SK-N-SH (cell line): ENCODE results near the gene SLC35B3. TPM values are rescaled to one million over a fixed set of nuclear protein-coding genes. Genes with fewer than 3 reads are reported as not detected.

Experiments used
- CTCF ChIA-PET: fragments of 300-600, 350-600 bp; formaldehyde crosslinking; extraction: SDS; loops from one replicate; lab custom pipeline; 2021; lab: Yijun Ruan, JAX
- POLR2A ChIA-PET: fragments of 350-600 bp; sonication (Branson Sonifier 250); formaldehyde crosslinking; extraction: SDS; loops from one replicate; lab custom pipeline; 2020; ENCODE audit warnings: antibody characterized with exemption, inconsistent platforms; lab: Yijun Ruan, JAX
- DNase-seq: peaks from one replicate; pipeline ENCODE4 v3.0.0; 2012
- H2AFZ ChIP-seq: fragments of 200-600 bp; sonication (generic); 2 replicates; pipeline ENCODE4 v1.8.1; 2016; ENCODE audit warnings: antibody characterized with exemption, mild to moderate bottlenecking, low read depth
- H3F3A ChIP-seq: fragments of 200-600 bp; sonication (generic); replicated peaks from 2 replicates; pipeline ENCODE3; 2016; ENCODE audit warnings: antibody characterized with exemption, mild to moderate bottlenecking; ENCODE audit not compliant: insufficient read depth
- H3K27ac ChIP-seq, 2 experiments: fragments of 200-500 bp in 1 of 2; fragments of 200-600 bp in 1 of 2; sonication (Bioruptor generic) in 1 of 2; sonication (generic), shearing (Covaris generic) in 1 of 2; 2 replicates each; pipeline versions ENCODE4 v1.5.1 to v1.6.1; 2014 to 2016; ENCODE audit warnings: low read depth in 2 of 2, inconsistent platforms in 1 of 2, low read length in 1 of 2, mild to moderate bottlenecking in 1 of 2, mixed read lengths in 1 of 2
- H3K27me3 ChIP-seq: fragments of 200-600 bp; sonication (generic), shearing (Covaris generic); 2 replicates; pipeline ENCODE4 v1.6.1; 2016; ENCODE audit warnings: mixed run types; ENCODE audit not compliant: insufficient read depth
- H3K36me3 ChIP-seq, 2 experiments: fragments of 200-500 bp in 1 of 2; fragments of 200-600 bp in 1 of 2; sonication (Bioruptor generic) in 1 of 2; sonication (generic) in 1 of 2; replicated peaks in 1 of 2; 2 replicates each; pipeline versions ENCODE3 to v1.5.1; 2014 to 2016; ENCODE audit warnings: low read length in 1 of 2, mild to moderate bottlenecking in 1 of 2; ENCODE audit not compliant: insufficient read depth in 2 of 2, control insufficient read depth in 1 of 2
- H3K4me1 ChIP-seq, 2 experiments: fragments of 200-500 bp in 1 of 2; fragments of 200-600 bp in 1 of 2; sonication (Bioruptor generic) in 1 of 2; sonication (generic), shearing (Covaris generic) in 1 of 2; 2 replicates each; pipeline versions ENCODE4 v1.5.1 to v1.6.1; 2014 to 2016; ENCODE audit warnings: low read depth in 1 of 2, low read length in 1 of 2, mixed run types in 1 of 2; ENCODE audit not compliant: insufficient read depth in 2 of 2, control insufficient read depth in 1 of 2
- H3K4me2 ChIP-seq: fragments of 200-600 bp; sonication (generic), shearing (Covaris generic); 2 replicates; pipeline ENCODE4 v1.6.1; 2017; ENCODE audit warnings: mixed run types
- H3K4me3 ChIP-seq, 2 experiments: fragments of 200-500 bp in 1 of 2; fragments of 200-600 bp in 1 of 2; sonication (Bioruptor generic) in 1 of 2; sonication (generic), shearing (Covaris generic) in 1 of 2; 2 replicates each; pipeline versions ENCODE4 v1.5.1 to v1.8.1; 2014 to 2016; ENCODE audit warnings: low read depth in 2 of 2, inconsistent platforms in 1 of 2, low read length in 1 of 2, mild to moderate bottlenecking in 1 of 2, mixed read lengths in 1 of 2, moderate library complexity in 1 of 2
- H3K79me2 ChIP-seq: fragments of 200-600 bp; sonication (generic); 2 replicates; pipeline ENCODE4 v1.8.1; 2017; ENCODE audit warnings: mild to moderate bottlenecking; ENCODE audit not compliant: insufficient read depth
- H3K9ac ChIP-seq: fragments of 200-600 bp; sonication (generic); 2 replicates; pipeline ENCODE4 v1.6.1; 2017; ENCODE audit warnings: mixed run types
- H3K9me2 ChIP-seq: fragments of 200-600 bp; sonication (generic); 2 replicates; pipeline ENCODE4 v1.6.1; 2017; ENCODE audit warnings: mixed run types
- H3K9me3 ChIP-seq: fragments of 200-600 bp; sonication (generic); 2 replicates; pipeline ENCODE4 v1.6.1; 2017; ENCODE audit warnings: mixed run types, mild to moderate bottlenecking, moderate library complexity
- H4K20me1 ChIP-seq: fragments of 200-600 bp; sonication (generic); 2 replicates; pipeline ENCODE4 v1.6.1; 2017; ENCODE audit warnings: mild to moderate bottlenecking, mixed run types; ENCODE audit not compliant: insufficient read depth
- EP300 ChIP-seq, 2 experiments: IDR thresholded peaks; 2 replicates each; pipeline versions ENCODE4 v1.4.0 to v1.6.1; 2012; ENCODE audit warnings: borderline replicate concordance in 1 of 2, low read depth in 1 of 2, low read length in 1 of 2
- FOXJ3 ChIP-seq: sonication (generic); formaldehyde crosslinking; IDR thresholded peaks from 2 replicates; pipeline ENCODE4 v1.5.1; 2020; ENCODE audit warnings: mild to moderate bottlenecking, missing genetic modification reagents
- RAD21 ChIP-seq: IDR thresholded peaks from 2 replicates; pipeline ENCODE4 v1.6.1; 2012; ENCODE audit warnings: mild to moderate bottlenecking, low read length
- RCOR1 ChIP-seq: fragments of 150-350 bp; IDR thresholded peaks from 2 replicates; pipeline ENCODE4 v1.6.1; 2017; ENCODE audit warnings: antibody characterized with exemption, low read length
- REST ChIP-seq: IDR thresholded peaks from 2 replicates; pipeline ENCODE4 v1.6.1; 2012; ENCODE audit warnings: mild to moderate bottlenecking, low read depth, low read length, moderate library complexity
- SMC3 ChIP-seq: IDR thresholded peaks from 2 replicates; pipeline ENCODE4 v1.6.1; 2012; ENCODE audit warnings: low read depth, low read length, improper control_type of control experiment
- TAF1 ChIP-seq: IDR thresholded peaks from 2 replicates; pipeline ENCODE4 v1.6.1; 2012; ENCODE audit warnings: low read depth, mild to moderate bottlenecking, low read length, moderate library complexity, borderline replicate concordance
- TCF12 ChIP-seq: IDR thresholded peaks from 2 replicates; pipeline ENCODE4 v1.4.0; 2012
- WGBS: methylation state at CpG from one replicate; pipeline ENCODE4 v1.1.6; 2017; ENCODE audit warnings: low lambda C conversion rate; 5-methylcytosine and 5-hydroxymethylcytosine counted together
- polyA plus RNA-seq, 3 experiments: library from polyadenylated mRNA; depleted of rRNA; stranded (reverse); fragments of >200 nt; gene quantifications; 2 replicates each; pipeline ENCODE4 v1.2.3, GENCODE V29; 2012
- TF ChIP-seq, protein P1 (sequence below): fragments of 150-350 bp; IDR thresholded peaks from 2 replicates; pipeline ENCODE4 v1.6.1; 2017; ENCODE audit warnings: antibody characterized with exemption, low read length, low read depth, borderline replicate concordance
- TF ChIP-seq, protein P2 (sequence below): IDR thresholded peaks from 2 replicates; pipeline ENCODE4; 2012

Gene SLC35B3
- polyA plus RNA-seq, 1 of the 3 experiments (the other 2 are of a cell fraction), result 11.0 TPM

- TF ChIP-seq, protein P1, sequence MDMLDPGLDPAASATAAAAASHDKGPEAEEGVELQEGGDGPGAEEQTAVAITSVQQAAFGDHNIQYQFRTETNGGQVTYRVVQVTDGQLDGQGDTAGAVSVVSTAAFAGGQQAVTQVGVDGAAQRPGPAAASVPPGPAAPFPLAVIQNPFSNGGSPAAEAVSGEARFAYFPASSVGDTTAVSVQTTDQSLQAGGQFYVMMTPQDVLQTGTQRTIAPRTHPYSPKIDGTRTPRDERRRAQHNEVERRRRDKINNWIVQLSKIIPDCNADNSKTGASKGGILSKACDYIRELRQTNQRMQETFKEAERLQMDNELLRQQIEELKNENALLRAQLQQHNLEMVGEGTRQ, result no peak
- TF ChIP-seq REST, result no peak
- TF ChIP-seq RAD21, result no peak
- no peak for TF ChIP-seq RCOR1
- TF ChIP-seq TAF1, result no peak
- no peak for TF ChIP-seq SMC3
- no peak for TF ChIP-seq FOXJ3
- no peak for TF ChIP-seq EP300 (IDR thresholded peaks at IDR 0.05; ENCODE audit: borderline replicate concordance in 1 of 2, low read depth in 1 of 2, low read length in 1 of 2)
- TF ChIP-seq TCF12, result no peak
Measured at GRCh38 chr6:8462694-8463093, 27.3 kb upstream of the SLC35B3 start (continued).

DNA sequence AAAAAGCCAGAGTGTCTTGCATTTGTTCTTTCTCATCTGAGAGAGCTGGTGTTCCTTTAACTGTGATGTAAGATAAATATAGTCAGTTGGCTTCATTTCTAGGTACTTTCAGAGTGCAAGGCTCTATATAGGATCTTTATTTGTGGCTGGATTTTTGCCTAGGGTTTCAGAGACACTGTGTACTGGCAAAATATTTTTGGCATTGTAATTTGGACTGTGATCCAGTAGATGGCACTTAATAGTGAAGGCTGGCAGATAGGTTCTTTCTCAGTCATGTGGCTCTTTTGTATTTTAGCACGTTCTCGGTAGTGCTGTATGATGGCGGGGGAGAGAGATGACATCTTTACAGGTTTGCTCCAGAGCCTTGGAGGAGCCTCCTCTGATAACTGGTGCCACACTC, 26.8 kb upstream of the SLC35B3 start:
- H3F3A ChIP-seq, result no peaks in the 10 kb centered on the region
- H3K9me2 ChIP-seq, result no peaks in the 10 kb centered on the region
- H3K36me3 ChIP-seq, result no peaks in the 10 kb centered on the region
- H3K4me1 ChIP-seq, result no peaks in the 10 kb centered on the region
- 55% methylated on average over 3 of the region's 3 CpGs for WGBS
- no peak overlapping the region for H3K4me2 ChIP-seq
- H3K79me2 ChIP-seq, result no peaks in the 10 kb centered on the region
- DNase-seq, result no peak
- no peaks in the 10 kb centered on the region for H3K27me3 ChIP-seq
- TF ChIP-seq, protein P2, sequence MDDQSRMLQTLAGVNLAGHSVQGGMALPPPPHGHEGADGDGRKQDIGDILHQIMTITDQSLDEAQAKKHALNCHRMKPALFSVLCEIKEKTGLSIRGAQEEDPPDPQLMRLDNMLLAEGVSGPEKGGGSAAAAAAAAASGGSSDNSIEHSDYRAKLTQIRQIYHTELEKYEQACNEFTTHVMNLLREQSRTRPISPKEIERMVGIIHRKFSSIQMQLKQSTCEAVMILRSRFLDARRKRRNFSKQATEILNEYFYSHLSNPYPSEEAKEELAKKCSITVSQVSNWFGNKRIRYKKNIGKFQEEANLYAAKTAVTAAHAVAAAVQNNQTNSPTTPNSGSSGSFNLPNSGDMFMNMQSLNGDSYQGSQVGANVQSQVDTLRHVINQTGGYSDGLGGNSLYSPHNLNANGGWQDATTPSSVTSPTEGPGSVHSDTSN, result no peak
- no peak for TF ChIP-seq SMC3
- TF ChIP-seq, protein P1, result no peak
- H3K9ac ChIP-seq, result no peak overlapping the region
- POLR2A ChIA-PET, result no interaction called here
- H2AFZ ChIP-seq, result no peak overlapping the region
- H3K4me3 ChIP-seq, result no peak overlapping the region
- CTCF ChIA-PET, result no interaction called here
- H3K9me3 ChIP-seq, result no peaks in the 10 kb centered on the region
- no peak overlapping the region for H3K27ac ChIP-seq
- no peaks in the 10 kb centered on the region for H4K20me1 ChIP-seq
